B cell (primary cell): ENCODE results near the gene MAP3K6.
"Not testable (repeated sequence)": the region's sequence is repeated elsewhere in the genome, so short reads cannot be mapped to it uniquely, and the experiment has no call there.

ENCODE experiments used
- EZH2 ChIP-seq: IDR thresholded peaks from 2 replicates; pipeline ENCODE4 v1.6.1; 2012; ENCODE audit warnings: borderline replicate concordance, low read depth, mild to moderate bottlenecking, moderate library complexity, low read length; ENCODE audit not compliant: insufficient read depth, poor library complexity, severe bottlenecking
- TF ChIP-seq, protein P1 (sequence below): fragments of 200-600 bp; IDR thresholded peaks from one replicate; pipeline ENCODE4 v1.8.0; 2022; ENCODE audit warnings: antibody characterized with exemption, mild to moderate bottlenecking

DNA sequence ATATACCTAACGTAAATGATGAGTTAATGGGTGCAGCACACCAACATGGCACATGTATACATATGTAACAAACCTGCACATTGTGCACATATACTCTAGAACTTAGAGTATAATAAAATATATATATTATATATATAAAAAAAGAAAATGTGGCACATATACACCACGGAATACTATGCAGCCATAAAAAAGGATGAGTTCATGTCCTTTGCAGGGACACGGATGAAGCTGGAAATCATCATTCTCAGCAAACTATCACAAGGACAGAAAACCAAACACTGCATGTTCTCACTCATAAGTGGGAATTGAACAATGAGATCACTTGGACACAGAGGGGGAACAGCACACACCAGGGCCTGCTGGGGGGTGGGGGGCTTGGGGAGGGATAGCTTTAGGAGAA lies 18.0 kb upstream of the MAP3K6 start:
- TF ChIP-seq, protein P1, sequence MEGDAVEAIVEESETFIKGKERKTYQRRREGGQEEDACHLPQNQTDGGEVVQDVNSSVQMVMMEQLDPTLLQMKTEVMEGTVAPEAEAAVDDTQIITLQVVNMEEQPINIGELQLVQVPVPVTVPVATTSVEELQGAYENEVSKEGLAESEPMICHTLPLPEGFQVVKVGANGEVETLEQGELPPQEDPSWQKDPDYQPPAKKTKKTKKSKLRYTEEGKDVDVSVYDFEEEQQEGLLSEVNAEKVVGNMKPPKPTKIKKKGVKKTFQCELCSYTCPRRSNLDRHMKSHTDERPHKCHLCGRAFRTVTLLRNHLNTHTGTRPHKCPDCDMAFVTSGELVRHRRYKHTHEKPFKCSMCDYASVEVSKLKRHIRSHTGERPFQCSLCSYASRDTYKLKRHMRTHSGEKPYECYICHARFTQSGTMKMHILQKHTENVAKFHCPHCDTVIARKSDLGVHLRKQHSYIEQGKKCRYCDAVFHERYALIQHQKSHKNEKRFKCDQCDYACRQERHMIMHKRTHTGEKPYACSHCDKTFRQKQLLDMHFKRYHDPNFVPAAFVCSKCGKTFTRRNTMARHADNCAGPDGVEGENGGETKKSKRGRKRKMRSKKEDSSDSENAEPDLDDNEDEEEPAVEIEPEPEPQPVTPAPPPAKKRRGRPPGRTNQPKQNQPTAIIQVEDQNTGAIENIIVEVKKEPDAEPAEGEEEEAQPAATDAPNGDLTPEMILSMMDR: not testable (repeated sequence)
- not testable (repeated sequence) for TF ChIP-seq EZH2
